Activated naive CD8-positive, alpha-beta T cell treated with anti-CD3 and anti-CD28 coated beads, Interleukin-2, amount 50 U/mL, for 24 hours (primary cell): ENCODE results near the gene KCTD16.

ENCODE experiments used
- ATAC-seq: fragments of 150-1000 bp; cut with Tn5 transposase; one replicate; pipeline ENCODE4 v1.10.0; 2021
- DNase-seq: peaks from one replicate; pipeline ENCODE4 v3.0.0; 2021
- H3K27ac Mint-ChIP-seq: one replicate; pipeline ENCODE4 v1.8.0; 2021; ENCODE audit warnings: mild to moderate bottlenecking, mixed read lengths
- H3K27me3 Mint-ChIP-seq: one replicate; pipeline ENCODE4 v1.8.0; 2021; ENCODE audit warnings: mixed read lengths
- H3K36me3 Mint-ChIP-seq: one replicate; pipeline ENCODE4 v1.8.0; 2021; ENCODE audit warnings: low read depth, mixed read lengths
- H3K4me1 Mint-ChIP-seq: one replicate; pipeline ENCODE4 v1.8.0; 2021; ENCODE audit warnings: mixed read lengths
- H3K4me3 Mint-ChIP-seq: one replicate; pipeline ENCODE4 v1.8.0; 2021; ENCODE audit warnings: mild to moderate bottlenecking, moderate library complexity, mixed read lengths
- H3K9me3 Mint-ChIP-seq: one replicate; pipeline ENCODE4 v1.8.0; 2021; ENCODE audit warnings: mixed read lengths

The KCTD16 gene

GRCh38 chr5:144308906-144309670 lies 138.4 kb downstream of the KCTD16 start:
- ATAC-seq: no peak
- Mint-ChIP-seq H3K4me3 (no peak overlapping the region), H3K27me3 (no peaks in the 10 kb centered on the region), H3K4me1 (no peaks in the 10 kb centered on the region), H3K36me3 (no peaks in the 10 kb centered on the region), H3K27ac (no peak overlapping the region), H3K9me3 (no peaks in the 10 kb centered on the region)
- no peak for DNase-seq

- no peaks in the 10 kb centered on the region for H3K9me3 Mint-ChIP-seq
- H3K4me1 Mint-ChIP-seq: no peaks in the 10 kb centered on the region
- no peaks in the 10 kb centered on the region for H3K27me3 Mint-ChIP-seq
- ATAC-seq: no peak
- no peaks in the 10 kb centered on the region for H3K36me3 Mint-ChIP-seq
- DNase-seq: no peak
- no peak overlapping the region for H3K4me3 Mint-ChIP-seq
- no peak overlapping the region for H3K27ac Mint-ChIP-seq
Observed at GRCh38 chr5:144310621-144311020, 139.9 kb downstream of the KCTD16 start.

DNA sequence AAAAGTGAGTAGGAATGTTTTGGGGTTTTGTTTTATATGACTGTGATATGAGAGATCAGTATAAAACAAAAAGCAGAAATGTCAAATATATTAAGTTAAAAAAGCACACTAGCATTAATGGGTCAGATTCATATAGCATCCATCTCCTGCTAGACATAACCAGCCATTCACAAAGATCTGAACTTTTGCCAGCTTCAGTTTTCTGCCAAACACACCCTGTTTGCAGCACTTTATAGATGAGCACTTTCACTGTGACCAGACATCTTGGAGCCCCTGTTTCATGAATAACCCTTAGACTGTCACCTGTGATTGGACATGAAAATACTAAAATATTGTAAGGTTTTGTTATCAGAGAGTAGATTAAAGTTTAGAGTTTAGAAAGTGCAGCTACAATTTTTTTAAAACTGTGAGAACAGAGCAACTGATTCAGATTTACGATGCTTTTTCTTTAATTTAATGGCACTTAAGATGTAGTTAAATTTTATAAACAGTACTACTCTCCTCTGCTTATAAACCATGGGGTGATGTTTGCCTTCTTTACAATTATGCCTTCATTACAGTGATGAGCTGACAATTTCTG lies 142.6 kb downstream of the KCTD16 start:
- H3K27me3 Mint-ChIP-seq: no peaks in the 10 kb centered on the region
- H3K4me1 Mint-ChIP-seq: no peaks in the 10 kb centered on the region
- H3K4me3 Mint-ChIP-seq: no peak overlapping the region
- no peaks in the 10 kb centered on the region for H3K36me3 Mint-ChIP-seq
- DNase-seq (no peak), ATAC-seq (no peak)
- no peak overlapping the region for H3K27ac Mint-ChIP-seq
- H3K9me3 Mint-ChIP-seq: no peaks in the 10 kb centered on the region

DNA sequence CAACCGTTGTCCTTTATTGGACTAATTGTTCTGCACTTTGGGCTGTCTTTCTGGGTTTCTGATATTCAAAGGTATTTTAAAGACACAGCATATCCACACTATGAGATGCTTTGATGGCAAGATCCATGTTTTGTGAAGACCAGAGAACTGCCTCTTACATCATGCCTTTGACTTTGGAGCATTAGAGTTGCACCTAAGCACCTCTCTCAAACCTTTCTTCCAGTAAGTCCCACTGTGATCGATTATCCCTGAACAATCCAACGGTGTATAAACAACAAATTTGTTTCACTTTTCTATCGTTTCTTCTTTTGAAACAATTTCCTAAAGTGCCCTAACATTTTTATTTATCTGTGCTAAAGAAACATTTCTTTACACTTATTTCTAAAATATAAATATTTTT lies 144.4 kb downstream of the KCTD16 start:
- H3K9me3 Mint-ChIP-seq: no peaks in the 10 kb centered on the region
- DNase-seq: no peak
- ATAC-seq: no peak
- no peaks in the 10 kb centered on the region for H3K4me1 Mint-ChIP-seq
- H3K27ac Mint-ChIP-seq: no peak overlapping the region
- H3K27me3 Mint-ChIP-seq: no peaks in the 10 kb centered on the region
- H3K4me3 Mint-ChIP-seq: no peak overlapping the region
- H3K36me3 Mint-ChIP-seq: no peaks in the 10 kb centered on the region

DNA sequence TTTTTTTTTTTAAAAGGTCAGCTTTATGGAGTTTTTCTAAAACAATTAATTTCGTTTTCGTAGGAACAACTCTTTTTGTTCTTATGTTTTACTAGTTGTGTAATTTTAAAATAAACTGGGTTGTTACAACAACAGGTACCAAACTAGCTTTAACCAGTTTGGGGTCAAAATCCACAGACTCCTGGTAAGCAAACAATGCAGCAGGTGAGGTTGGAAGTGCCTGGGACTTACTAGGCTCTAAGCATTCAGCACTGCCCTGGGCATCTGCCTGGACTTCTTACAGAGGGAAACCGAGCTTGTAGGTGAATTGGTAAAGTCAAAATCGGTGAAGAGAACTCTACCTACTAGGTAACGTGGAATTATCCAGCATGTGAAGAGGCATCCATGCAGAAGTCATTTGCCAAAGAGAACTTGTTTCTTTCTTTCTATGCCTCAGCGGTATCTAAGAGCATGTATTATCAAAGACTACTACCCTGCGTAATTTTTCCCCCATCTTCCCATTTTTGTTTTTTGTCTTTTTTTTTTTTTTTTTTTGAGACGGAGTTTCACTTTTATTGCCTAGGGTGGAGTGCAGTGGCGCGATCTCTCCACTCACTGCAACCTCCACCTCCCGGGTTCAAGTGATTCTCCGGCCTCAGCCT lies 145.4 kb downstream of the KCTD16 start:
- Mint-ChIP-seq H3K9me3 (no peaks in the 10 kb centered on the region), H3K27me3 (no peaks in the 10 kb centered on the region), H3K4me3 (no peak overlapping the region), H3K27ac (no peak overlapping the region), H3K36me3 (no peaks in the 10 kb centered on the region), H3K4me1 (no peaks in the 10 kb centered on the region)
- DNase-seq (no peak), ATAC-seq (no peak)

GRCh38 chr5:144318011-144318410 lies 147.3 kb downstream of the KCTD16 start:
- Mint-ChIP-seq H3K27me3 (no peaks in the 10 kb centered on the region), H3K9me3 (no peaks in the 10 kb centered on the region), H3K36me3 (no peaks in the 10 kb centered on the region), H3K27ac (no peak overlapping the region), H3K4me1 (no peaks in the 10 kb centered on the region), H3K4me3 (no peak overlapping the region)
- no peak for DNase-seq
- ATAC-seq: no peak

GRCh38 chr5:144318460-144318859 lies 147.8 kb downstream of the KCTD16 start:
- no peak overlapping the region for H3K4me3 Mint-ChIP-seq

GRCh38 chr5:144323181-144323580 lies 152.5 kb downstream of the KCTD16 start:
- Mint-ChIP-seq H3K27ac (no peak overlapping the region), H3K4me1 (no peaks in the 10 kb centered on the region), H3K27me3 (peaks cover 2% of the 10 kb centered on the region), H3K4me3 (no peak overlapping the region), H3K9me3 (no peaks in the 10 kb centered on the region), H3K36me3 (no peaks in the 10 kb centered on the region)
- ATAC-seq: no peak
- DNase-seq: no peak

More at GRCh38 chr5:144318460-144318859, 147.8 kb downstream of the KCTD16 start:
- ATAC-seq (no peak), DNase-seq (no peak)
- Mint-ChIP-seq H3K27ac (no peak overlapping the region), H3K36me3 (no peaks in the 10 kb centered on the region), H3K9me3 (no peaks in the 10 kb centered on the region), H3K4me1 (no peaks in the 10 kb centered on the region), H3K27me3 (no peaks in the 10 kb centered on the region)

GRCh38 chr5:144325532-144325931 lies 154.9 kb downstream of the KCTD16 start:
- no peaks in the 10 kb centered on the region for H3K4me1 Mint-ChIP-seq
- no peaks in the 10 kb centered on the region for H3K9me3 Mint-ChIP-seq
- DNase-seq: no peak
- no peak for ATAC-seq
- H3K4me3 Mint-ChIP-seq: no peak overlapping the region
- H3K27me3 Mint-ChIP-seq: peaks cover 2% of the 10 kb centered on the region
- no peak overlapping the region for H3K27ac Mint-ChIP-seq
- no peaks in the 10 kb centered on the region for H3K36me3 Mint-ChIP-seq

DNA sequence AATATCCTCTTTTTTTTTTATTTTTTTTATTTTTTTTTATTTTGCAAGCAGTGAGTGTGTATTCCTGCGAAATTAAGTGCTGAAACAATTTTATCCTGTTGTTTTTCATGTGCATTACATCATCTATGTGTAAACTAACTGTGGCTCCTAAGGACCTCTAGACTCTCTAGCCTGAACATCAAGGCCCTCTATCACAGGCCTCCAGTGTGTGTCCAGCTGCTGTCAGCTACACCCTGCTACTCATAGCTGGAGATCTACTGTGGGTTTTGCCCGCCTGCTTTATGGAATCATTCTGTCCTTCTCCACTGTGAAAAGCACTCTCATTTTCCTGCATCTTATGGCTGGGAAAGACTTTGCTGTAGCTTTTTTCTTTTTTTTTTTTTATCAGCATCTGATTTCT lies 157.8 kb downstream of the KCTD16 start:
- H3K27me3 Mint-ChIP-seq: peaks cover 2% of the 10 kb centered on the region
- no peak for DNase-seq

DNA sequence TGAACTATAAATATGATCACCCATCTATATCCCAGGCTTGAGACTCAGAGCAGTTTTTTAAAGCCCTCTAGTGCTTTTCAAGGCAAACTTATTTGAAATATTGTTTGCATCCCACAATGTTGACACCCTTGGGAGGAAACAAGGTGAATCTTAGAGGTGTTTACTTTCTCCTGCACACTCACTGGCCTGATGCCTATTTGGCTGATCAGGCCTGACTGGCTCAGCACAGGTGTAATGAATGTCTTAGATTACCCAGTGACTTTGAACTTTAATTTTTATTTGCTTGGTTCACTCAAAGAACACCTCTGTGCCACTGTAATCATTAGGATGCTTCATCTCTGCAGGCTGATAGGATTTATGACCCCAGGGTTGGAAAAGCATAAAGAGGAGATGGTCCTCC lies 158.3 kb downstream of the KCTD16 start:
- Mint-ChIP-seq H3K27ac (no peak overlapping the region), H3K27me3 (peaks cover 2% of the 10 kb centered on the region), H3K36me3 (no peaks in the 10 kb centered on the region), H3K9me3 (no peaks in the 10 kb centered on the region), H3K4me3 (no peak overlapping the region), H3K4me1 (no peaks in the 10 kb centered on the region)
- ATAC-seq (no peak), DNase-seq (no peak)

More for the DNA sequence above, 157.8 kb downstream of the KCTD16 start:
- ATAC-seq: no peak
- Mint-ChIP-seq H3K36me3 (no peaks in the 10 kb centered on the region), H3K9me3 (no peaks in the 10 kb centered on the region), H3K4me1 (no peaks in the 10 kb centered on the region), H3K4me3 (no peak overlapping the region), H3K27ac (no peak overlapping the region)

GRCh38 chr5:144329681-144330080 lies 159.0 kb downstream of the KCTD16 start:
- no peaks in the 10 kb centered on the region for H3K4me1 Mint-ChIP-seq

DNA sequence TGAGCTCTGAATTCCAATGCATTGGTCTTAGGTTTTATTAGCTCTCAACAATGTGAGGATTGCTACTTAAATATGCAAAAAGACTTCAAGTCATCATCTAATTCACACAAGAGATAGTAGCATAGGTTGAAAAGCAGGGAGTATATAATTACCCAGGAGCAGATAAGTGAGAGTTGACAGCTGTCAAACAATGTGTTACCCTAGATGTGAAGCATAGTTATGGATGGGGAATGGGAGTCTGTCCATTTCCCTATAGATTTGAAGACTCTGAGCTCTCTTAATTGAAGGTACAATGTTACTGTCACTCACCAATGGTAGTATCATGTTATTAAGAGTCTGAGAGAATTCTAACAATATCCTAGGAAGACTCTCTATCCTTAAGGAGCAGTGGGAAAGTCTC lies 160.7 kb downstream of the KCTD16 start:
- no peak overlapping the region for H3K4me3 Mint-ChIP-seq

More at GRCh38 chr5:144329681-144330080, 159.0 kb downstream of the KCTD16 start:
- H3K4me3 Mint-ChIP-seq: no peak overlapping the region
- ATAC-seq (no peak), DNase-seq (no peak)
- no peaks in the 10 kb centered on the region for H3K9me3 Mint-ChIP-seq
- peaks cover 2% of the 10 kb centered on the region for H3K27me3 Mint-ChIP-seq
- H3K36me3 Mint-ChIP-seq: no peaks in the 10 kb centered on the region
- no peak overlapping the region for H3K27ac Mint-ChIP-seq

GRCh38 chr5:144332265-144332664 lies 161.6 kb downstream of the KCTD16 start:
- ATAC-seq: no peak
- no peaks in the 10 kb centered on the region for H3K36me3 Mint-ChIP-seq

More for the DNA sequence above, 160.7 kb downstream of the KCTD16 start:
- no peak for ATAC-seq
- no peak for DNase-seq
- no peaks in the 10 kb centered on the region for H3K9me3 Mint-ChIP-seq
- H3K4me1 Mint-ChIP-seq: no peaks in the 10 kb centered on the region
- H3K27ac Mint-ChIP-seq: no peak overlapping the region
- H3K27me3 Mint-ChIP-seq: no peaks in the 10 kb centered on the region
- no peaks in the 10 kb centered on the region for H3K36me3 Mint-ChIP-seq

DNA sequence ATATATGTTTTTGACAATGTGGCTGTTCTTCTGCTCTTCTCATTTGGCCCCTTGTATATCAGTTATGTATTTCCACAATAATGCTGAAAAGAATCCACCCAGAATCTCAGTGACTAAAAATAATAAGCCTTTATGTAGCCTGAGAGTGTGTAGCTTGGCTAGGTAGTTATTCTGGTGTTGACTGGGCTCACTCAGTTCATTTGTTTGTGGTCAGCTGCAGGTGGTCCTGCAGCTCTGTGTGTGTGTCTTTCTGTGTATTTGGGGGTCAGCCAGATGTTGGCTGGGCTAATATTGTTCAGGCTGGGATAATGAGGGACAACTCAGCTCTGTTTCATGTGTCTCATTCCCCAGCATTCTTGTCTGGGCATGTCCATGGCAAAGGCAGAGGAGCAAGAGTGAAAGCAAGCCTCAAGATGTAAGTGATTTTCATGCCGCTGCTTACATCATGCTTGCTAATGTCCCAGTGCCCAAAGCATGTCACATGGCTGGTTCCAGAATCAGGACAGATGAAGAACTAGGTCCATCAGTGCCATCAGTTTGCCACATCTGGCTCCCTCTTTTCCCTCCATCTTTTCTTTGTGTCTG lies 162.8 kb downstream of the KCTD16 start:
- no peaks in the 10 kb centered on the region for H3K4me1 Mint-ChIP-seq
- H3K9me3 Mint-ChIP-seq: no peaks in the 10 kb centered on the region
- no peak for ATAC-seq
- H3K27me3 Mint-ChIP-seq: peaks cover 1% of the 10 kb centered on the region
- no peak overlapping the region for H3K27ac Mint-ChIP-seq
- no peaks in the 10 kb centered on the region for H3K36me3 Mint-ChIP-seq
- no peak for DNase-seq
- H3K4me3 Mint-ChIP-seq: no peak overlapping the region

More at GRCh38 chr5:144332265-144332664, 161.6 kb downstream of the KCTD16 start:
- no peak overlapping the region for H3K4me3 Mint-ChIP-seq
- H3K9me3 Mint-ChIP-seq: no peaks in the 10 kb centered on the region
- H3K4me1 Mint-ChIP-seq: no peaks in the 10 kb centered on the region
- no peak overlapping the region for H3K27ac Mint-ChIP-seq
- H3K27me3 Mint-ChIP-seq: no peaks in the 10 kb centered on the region
- no peak for DNase-seq
